Measurements from ENCODE around the gene OVAAL.

OVAAL gene

DNA sequence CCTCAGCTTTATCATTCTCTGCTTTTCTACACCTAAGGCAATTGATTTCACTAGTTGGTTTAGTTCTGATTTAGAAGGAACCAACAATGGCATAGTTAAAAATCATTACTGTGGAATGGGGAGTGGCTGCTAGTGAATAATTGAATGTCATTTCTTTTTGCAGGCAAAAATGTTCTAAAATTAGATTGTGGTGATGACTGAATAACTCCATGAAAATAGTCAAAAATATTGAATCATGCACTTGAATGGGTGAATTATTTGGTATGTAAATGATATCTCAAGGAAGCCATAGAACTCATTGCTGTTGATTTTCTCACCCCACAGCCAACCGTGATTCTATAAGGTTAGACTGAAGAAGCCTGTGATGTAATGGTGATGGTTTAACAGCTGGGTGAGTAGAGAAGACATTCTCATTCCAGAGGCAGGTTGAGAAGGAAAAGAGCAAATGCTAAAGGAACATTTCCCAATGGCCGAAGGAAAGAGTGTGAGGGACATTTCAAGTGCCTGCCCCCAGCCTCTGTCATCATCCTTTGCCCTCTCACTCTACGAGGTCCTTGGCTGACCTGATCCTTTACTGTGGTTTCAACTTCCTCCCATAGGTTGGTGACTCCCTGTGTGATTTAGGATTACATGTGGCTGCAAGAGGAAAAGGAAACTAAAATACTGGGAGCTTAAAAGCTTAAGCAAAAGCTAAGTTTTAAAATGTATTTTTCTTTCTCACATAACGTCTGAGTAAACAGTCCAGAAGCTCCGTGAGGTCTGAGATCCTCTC is 12.5 kb downstream of the OVAAL start:
- no peak for DNase-seq

DNA sequence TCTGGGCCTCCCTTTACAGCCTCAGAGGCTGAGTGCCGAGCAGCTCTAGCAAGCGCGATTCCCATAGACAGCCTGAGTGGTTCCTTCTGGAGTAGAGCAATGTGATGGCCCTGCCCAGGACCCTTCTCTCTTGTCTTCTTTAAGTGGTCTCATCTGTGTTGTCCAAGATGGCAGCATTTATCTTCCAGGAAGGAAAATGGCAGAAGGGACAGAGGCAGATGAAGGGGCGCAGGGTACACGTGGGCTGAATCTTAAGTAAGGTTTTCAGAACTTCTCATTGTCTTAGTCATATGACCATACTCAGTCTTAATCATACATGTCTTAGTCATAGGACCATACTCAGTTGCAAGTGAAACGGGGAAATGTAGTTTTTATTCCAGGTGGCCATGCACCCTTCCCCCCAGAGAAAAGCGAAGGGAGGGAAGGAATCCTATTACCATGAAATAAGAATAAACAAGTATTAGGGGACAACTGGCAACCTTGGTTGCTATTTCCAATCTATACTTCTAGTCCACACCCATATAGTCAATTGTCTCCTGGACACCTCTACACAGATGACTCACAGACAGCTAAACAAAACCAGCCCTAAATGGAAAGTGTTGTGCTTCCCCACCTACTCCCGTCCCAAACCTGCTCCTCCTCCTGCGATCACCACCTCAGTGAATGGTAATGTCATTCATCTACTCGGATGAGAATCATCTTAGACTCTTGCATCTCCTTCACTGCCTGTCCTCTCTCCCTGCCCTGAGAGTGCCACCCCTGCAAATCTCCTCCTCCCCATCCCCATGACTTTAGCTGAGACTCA is 13.3 kb downstream of the OVAAL start:
- DNase-seq: no peak

DNA sequence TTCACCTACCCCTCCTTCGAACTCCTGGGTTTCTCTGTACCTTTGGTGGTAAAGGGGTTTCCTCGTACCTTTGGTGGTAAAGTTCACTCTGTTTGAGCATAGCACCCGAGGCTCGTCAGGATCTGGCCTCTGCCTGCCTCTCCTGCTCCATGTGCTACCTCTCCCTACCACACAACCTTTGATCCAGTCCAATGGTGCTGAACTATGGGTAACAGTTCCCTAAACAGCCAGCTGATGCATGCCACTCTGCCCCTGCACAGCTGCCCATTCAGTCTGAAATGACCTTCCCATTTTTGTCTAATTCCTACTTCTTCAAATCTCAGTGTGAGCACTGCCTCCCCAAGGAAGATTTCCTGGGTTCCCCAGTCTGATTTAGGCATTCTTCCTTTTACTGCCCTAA is 14.0 kb downstream of the OVAAL start:
- DNase-seq: no peak

DNA sequence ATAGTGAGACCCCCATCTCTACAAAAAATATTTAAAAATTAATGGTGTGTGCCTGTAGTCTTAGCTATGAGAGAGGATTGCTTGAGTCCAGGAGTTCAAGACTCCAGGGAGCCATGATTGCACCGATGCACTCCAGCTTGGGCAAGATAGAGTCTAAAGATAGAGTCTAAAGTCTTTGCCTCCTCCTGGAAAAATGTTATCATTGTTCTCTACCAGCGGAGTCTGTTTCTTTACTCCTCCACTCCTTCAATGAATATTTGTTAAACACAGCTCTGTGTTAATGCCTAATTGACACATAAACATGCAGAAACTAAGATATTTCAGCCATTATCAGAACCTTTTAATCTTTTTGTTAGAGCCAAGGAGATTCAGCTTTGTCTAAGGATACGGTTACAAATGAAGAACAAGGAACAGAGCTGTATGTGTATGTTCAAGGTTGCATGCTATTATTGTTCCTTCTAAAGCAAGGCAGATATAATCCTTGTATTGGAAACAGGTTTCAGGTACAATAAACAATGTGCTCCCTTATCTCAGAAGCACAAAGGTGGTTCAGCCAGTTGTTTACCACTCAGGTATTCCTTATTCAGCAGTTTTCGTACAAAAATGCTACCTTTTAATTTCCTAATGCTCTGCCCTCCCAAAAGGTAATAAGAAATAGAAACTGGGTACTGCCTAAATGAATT is 15.4 kb downstream of the OVAAL start:
- DNase-seq: no peak

DNA sequence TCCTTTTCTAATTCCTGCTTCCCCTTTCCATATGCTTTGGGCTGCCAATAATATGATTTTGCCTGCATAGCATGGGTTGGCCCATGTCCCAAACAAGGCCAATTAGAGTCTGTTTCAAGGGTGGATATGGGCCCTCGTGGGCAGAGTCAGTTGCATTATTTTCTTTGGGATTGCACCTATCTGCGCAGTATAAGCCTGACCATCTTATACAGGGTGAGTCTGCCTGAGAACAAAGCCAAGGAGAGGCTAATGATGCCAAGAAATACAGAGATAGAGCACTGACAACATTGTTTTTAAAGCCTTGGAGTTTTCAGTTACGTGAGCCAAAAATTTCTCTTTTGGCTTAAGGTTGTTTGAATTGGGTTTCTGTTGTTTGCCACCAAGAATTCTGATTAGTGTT is 18.6 kb downstream of the OVAAL start:
- no peak for DNase-seq

- peak; percentile 17 for DNase-seq
Observed at GRCh38 chr1:180579961-180580611, 21.3 kb downstream of the OVAAL start.

- DNase-seq: no peak
Observed at GRCh38 chr1:180581635-180582039, 22.9 kb downstream of the OVAAL start.

DNA sequence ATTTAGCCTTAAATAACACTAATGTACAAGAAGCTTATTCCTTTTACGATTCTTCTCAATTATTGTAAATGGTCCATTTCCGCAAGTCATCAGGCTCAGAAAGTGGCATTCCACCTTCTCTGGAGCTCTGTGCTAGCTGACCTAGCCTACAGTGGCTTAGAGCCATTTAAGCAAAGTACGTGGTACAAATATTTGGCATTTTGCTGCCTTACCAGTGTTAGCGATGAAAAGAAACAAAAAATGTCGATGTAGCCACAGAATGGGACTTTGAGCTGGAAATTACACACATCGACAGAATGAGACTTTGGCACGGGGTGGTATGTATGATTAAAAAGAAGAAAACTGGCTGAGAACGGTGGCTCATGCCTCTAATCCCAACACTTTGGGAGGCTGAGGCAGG is 26.1 kb downstream of the OVAAL start:
- DNase-seq: no peak

DNA sequence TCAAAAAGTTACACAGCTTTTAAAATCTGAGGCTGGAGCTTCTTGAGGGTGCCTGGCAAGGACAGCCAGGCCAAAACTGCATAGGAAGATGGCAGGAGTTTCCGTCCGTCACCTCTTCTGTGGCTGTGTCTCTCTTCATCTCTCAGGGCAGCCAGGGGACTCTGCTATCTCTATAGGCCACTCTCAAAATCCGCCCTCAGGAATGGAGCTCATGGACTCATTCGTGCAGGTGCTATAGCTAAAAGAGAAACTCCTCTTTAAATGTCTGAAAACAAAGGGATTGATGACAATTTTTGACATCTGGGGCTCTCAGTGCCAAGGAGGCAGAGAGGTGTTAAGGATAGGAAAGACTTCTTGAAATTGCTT is 27.2 kb downstream of the OVAAL start:
- no peak for DNase-seq

- peak; percentile 26 for DNase-seq
Observed at GRCh38 chr1:180586671-180587155, 27.9 kb downstream of the OVAAL start.

DNA sequence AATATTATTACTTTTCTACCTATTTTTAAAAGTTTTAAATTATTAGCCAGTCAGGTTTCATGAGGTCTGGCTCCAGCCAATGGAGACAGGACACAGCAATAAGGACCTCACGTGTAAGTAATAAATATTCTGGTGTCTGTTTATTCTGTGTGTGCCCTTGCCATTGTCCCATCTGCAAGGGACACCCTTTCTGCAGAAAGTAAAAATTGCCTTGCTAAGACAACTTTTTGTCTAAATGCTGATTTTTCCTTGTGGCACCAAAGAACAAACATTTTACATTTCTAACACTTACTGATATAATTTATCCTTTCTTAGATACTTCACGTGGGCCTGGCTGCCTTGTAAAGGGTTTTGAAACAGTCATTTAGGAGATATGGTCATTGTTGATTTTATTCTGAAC is 29.4 kb downstream of the OVAAL start:
- no peak for DNase-seq

- no peak for DNase-seq
Observed at GRCh38 chr1:180590889-180591288, 32.1 kb downstream of the OVAAL start.

- DNase-seq: no peak
Observed at GRCh38 chr1:180593382-180593781, 34.6 kb downstream of the OVAAL start.

- DNase-seq: no peak
Observed at GRCh38 chr1:180594723-180595122, 36.0 kb downstream of the OVAAL start.

GRCh38 chr1:180595966-180596365 is 37.2 kb downstream of the OVAAL start:
- no peak for DNase-seq

GRCh38 chr1:180597520-180597919 is 38.8 kb downstream of the OVAAL start:
- no peak for DNase-seq

DNA sequence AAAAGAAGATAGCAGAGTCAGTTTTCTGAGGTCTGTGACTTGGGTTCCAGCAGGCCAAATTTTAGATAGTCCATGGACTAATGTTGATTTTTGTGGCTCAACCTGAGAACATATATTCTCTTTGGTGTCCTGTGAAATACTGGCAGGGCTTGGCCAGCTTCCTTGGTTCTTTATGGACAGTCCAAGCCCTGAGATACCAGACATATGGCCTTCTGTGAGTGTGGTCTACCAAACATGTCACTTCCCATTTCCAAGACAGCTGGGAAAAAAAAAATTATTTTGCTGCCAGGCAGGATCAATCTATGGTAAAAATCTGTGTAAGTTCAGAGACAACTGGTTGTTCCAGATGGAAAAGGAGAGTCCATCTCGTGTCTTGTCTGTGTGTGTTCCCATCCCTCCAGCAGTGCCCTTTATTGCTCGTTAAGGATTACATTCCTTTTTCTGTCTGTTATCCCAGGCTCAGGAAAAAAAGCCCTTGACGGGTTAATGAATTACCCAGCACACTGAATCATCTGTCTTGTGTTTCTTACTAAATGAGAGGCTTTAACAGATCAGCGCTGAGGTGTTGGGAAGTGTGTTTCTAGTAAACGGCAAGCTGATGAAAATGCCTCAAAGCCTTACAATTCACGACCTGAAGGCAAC is 39.7 kb downstream of the OVAAL start:
- peak; percentile 23 for DNase-seq

DNA sequence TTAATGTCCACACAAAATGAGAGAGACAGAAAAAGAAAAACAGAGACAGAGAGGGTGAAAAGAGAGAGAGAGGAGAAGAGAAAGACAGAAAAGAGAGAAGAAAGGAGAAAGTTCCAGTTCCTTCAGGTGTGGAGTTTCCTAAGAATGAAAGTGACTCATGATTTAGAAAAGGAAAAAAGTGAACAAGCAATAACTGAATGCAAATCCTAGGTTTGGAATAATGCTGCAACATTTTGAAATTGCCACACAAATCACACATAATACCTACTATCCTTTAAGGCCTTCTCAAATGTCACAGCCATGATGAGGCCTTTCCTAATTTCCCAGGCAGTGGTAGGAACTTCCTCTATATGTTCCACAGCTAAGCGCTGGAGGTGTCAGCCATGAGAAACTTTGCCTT is 41.6 kb downstream of the OVAAL start:
- no peak for DNase-seq

DNA sequence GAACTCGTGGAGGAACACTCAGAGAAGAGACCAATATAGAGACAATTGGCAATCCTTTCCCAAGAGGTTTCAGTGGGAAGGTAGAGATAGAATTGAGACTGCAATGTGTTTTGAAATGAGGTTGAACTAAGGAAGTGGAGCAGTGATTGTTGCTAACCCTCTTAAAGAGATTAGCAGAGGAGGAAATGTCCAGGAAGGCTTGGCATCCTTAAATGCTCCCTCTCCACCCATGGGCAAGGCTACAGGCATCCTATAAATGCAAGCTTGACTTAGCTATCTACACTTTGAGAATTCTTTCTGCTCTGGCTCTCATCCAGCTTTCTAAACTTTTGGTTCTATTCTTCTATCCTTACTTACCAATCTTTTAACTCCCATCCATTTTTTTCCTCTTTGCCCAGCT is 42.7 kb downstream of the OVAAL start:
- no peak for DNase-seq

GRCh38 chr1:180603223-180603849 is 44.6 kb downstream of the OVAAL start:
- DNase-seq: no peak

DNA sequence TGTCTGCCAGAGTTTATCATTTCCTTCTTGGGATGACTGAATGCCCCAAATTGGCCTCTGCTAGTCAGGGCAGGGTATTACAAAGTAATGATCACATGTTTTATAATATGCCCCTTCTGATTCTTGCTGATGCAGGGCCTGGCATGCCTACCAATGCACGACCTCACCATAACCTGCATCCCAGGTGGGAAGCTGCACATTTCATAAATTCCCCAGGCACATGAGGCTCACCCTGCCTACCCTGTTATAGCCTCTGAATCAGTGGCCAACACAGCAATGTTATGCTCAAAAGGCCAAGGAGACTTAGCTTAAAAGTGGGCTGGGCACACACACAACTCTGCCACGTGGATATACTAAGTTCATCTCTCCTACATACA is 45.1 kb downstream of the OVAAL start:
- DNase-seq: no peak

DNA sequence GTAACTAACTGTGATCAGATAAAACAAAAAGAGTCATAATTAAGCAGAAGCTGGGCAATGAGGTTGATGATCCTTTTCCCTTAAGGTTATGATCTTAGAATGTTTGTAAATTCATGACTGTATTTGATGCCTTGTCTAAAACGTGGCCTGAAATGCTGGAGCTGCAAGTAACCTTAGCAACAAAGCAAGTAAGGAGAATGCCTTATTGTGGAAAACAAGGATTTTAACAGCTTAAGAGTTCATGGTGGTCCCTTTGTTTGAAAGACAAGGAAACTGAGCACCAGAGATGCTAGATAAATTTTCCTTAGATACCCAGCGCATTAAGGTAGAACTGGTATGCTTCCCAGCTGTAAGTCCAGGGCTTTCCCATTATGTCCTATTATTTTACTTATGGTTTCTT is 47.4 kb downstream of the OVAAL start:
- no peak for DNase-seq

Data from right kidney (tissue), 1 donor.